Activated naive CD4-positive, alpha-beta T cell treated with Interleukin-2 at 50 U/mL for 16 hours (primary cell): ENCODE data around the gene MAGI1.
"Not testable (repeated sequence)": the region's sequence is repeated elsewhere in the genome, so short reads cannot be mapped to it uniquely, and the experiment has no call there.

ENCODE experiments used
- DNase-seq: peaks from one replicate; pipeline ENCODE4 v3.0.0-alpha.2; 2020

Gene MAGI1

GRCh38 chr3:65867463-65868210, 171.1 kb downstream of the MAGI1 start:
- DNase-seq, result no peak

- DNase-seq, result no peak
These were observed 174.3 kb downstream of the MAGI1 start for GRCh38 chr3:65864357-65864904.

- DNase-seq, result no peak
These were observed 177.0 kb downstream of the MAGI1 start for GRCh38 chr3:65861718-65862117.

GRCh38 chr3:65859612-65860011, 179.1 kb downstream of the MAGI1 start:
- not testable (repeated sequence) for DNase-seq

GRCh38 chr3:65858749-65859148, 180.0 kb downstream of the MAGI1 start:
- no peak for DNase-seq

GRCh38 chr3:65857327-65857726, 181.4 kb downstream of the MAGI1 start:
- DNase-seq, result no peak

- no peak for DNase-seq
These were observed 181.8 kb downstream of the MAGI1 start for GRCh38 chr3:65856907-65857306.

GRCh38 chr3:65855370-65856100, 183.2 kb downstream of the MAGI1 start:
- DNase-seq, result no peak

- no peak for DNase-seq
These were observed 184.0 kb downstream of the MAGI1 start for GRCh38 chr3:65854606-65855304.

- no peak for DNase-seq
These were observed 186.9 kb downstream of the MAGI1 start for GRCh38 chr3:65851827-65852226.

- no peak for DNase-seq
These were observed 188.5 kb downstream of the MAGI1 start for GRCh38 chr3:65850261-65850660.

GRCh38 chr3:65848024-65848423, 190.7 kb downstream of the MAGI1 start:
- no peak for DNase-seq

- no peak for DNase-seq
These were observed 191.8 kb downstream of the MAGI1 start for GRCh38 chr3:65846936-65847335.

GRCh38 chr3:65844370-65844769, 194.3 kb downstream of the MAGI1 start:
- DNase-seq, result no peak

GRCh38 chr3:65843732-65844131, 195.0 kb downstream of the MAGI1 start:
- no peak for DNase-seq

GRCh38 chr3:65837604-65838003, 201.1 kb downstream of the MAGI1 start:
- DNase-seq, result no peak

- no peak for DNase-seq
These were observed 202.7 kb downstream of the MAGI1 start for GRCh38 chr3:65836047-65836446.

- DNase-seq, result no peak
These were observed 204.8 kb downstream of the MAGI1 start for GRCh38 chr3:65833761-65834505.

- DNase-seq, result no peak
These were observed 206.8 kb downstream of the MAGI1 start for GRCh38 chr3:65831733-65832425.

GRCh38 chr3:65830948-65831732, 207.6 kb downstream of the MAGI1 start:
- no peak for DNase-seq

- DNase-seq, result no peak
These were observed 209.5 kb downstream of the MAGI1 start for GRCh38 chr3:65829228-65829627.
